Temporal lobe (tissue), 1 donor: ENCODE results near the gene POLR3GL. TPM values are rescaled to one million over a fixed set of nuclear protein-coding genes. Genes with fewer than 3 reads are reported as not detected.

ENCODE experiments used
- total RNA-seq: library from RNA; depleted of rRNA; stranded (reverse); fragments of >200 nt; gene quantifications from one replicate; pipeline ENCODE4 v1.2.3, GENCODE V29; 2014

The POLR3GL gene
- total RNA-seq, 1 donor from 2014 or later, result 10.6 TPM

Other genes starting within 250 kb of the POLR3GL start
- not detected for gene CD160, start 245.2 kb upstream of the POLR3GL start, total RNA-seq
- 19.9 TPM for gene RNF115, start 140.6 kb upstream of the POLR3GL start, total RNA-seq
- gene POLR3C, start 140.5 kb upstream of the POLR3GL start, total RNA-seq, result 23.6 TPM
- gene NUDT17, start 119.1 kb upstream of the POLR3GL start, total RNA-seq, result 4.2 TPM
- 8.4 TPM for gene PIAS3, start 105.6 kb upstream of the POLR3GL start, total RNA-seq
- 1.7 TPM for gene ANKRD35, start 78.8 kb upstream of the POLR3GL start, total RNA-seq
- 0.49 TPM for gene ITGA10, start 54.6 kb upstream of the POLR3GL start, total RNA-seq
- gene PEX11B, start 46.0 kb upstream of the POLR3GL start, total RNA-seq, result 32.5 TPM
- gene RBM8A, start 37.2 kb upstream of the POLR3GL start, total RNA-seq, result 71.3 TPM
- 22.4 TPM for gene LIX1L, start 6.7 kb upstream of the POLR3GL start, total RNA-seq
- gene ANKRD34A, start 115 bp upstream of the POLR3GL start, total RNA-seq, result 1.7 TPM
- gene TXNIP, start 31.9 kb downstream of the POLR3GL start, total RNA-seq, result 144 TPM
- under 0.01 TPM for gene HJV, start 57.0 kb downstream of the POLR3GL start, total RNA-seq
- 0.74 TPM for gene NBPF10, start 180.1 kb downstream of the POLR3GL start, total RNA-seq